NCI-H2196 (cell line): ENCODE measurements around the gene UBE3A.

Experiments
- DNase-seq: peaks from one replicate; lab custom pipeline; 2025; ENCODE audit not compliant: unreplicated experiment; lab: John Stamatoyannopoulos, UW

The UBE3A gene

GRCh38 chr15:25406846-25407245 is 32.0 kb downstream of the UBE3A start:
- no peak for DNase-seq

GRCh38 chr15:25406261-25406660 is 32.6 kb downstream of the UBE3A start:
- no peak for DNase-seq

GRCh38 chr15:25403771-25404170 is 35.1 kb downstream of the UBE3A start:
- no peak for DNase-seq

- no peak for DNase-seq
Measured at GRCh38 chr15:25402342-25402741, 36.5 kb downstream of the UBE3A start.

- DNase-seq, result no peak
Measured at GRCh38 chr15:25401501-25401900, 37.3 kb downstream of the UBE3A start.

GRCh38 chr15:25397100-25397499 is 41.7 kb downstream of the UBE3A start:
- no peak for DNase-seq

GRCh38 chr15:25394898-25395297 is 43.9 kb downstream of the UBE3A start:
- DNase-seq, result no peak

- DNase-seq, result no peak
Measured at GRCh38 chr15:25392806-25393205, 46.0 kb downstream of the UBE3A start.

- no peak for DNase-seq
Measured at GRCh38 chr15:25391971-25392721, 46.7 kb downstream of the UBE3A start.

GRCh38 chr15:25385986-25386385 is 52.8 kb downstream of the UBE3A start:
- no peak for DNase-seq

GRCh38 chr15:25381579-25381978 is 57.2 kb downstream of the UBE3A start:
- no peak for DNase-seq

- DNase-seq, result no peak
Measured at GRCh38 chr15:25378501-25378901, 60.3 kb downstream of the UBE3A start.

GRCh38 chr15:25375557-25375956 is 63.3 kb downstream of the UBE3A start:
- no peak for DNase-seq

- DNase-seq, result no peak
Measured at GRCh38 chr15:25374143-25374542, 64.7 kb downstream of the UBE3A start.

- no peak for DNase-seq
Measured at GRCh38 chr15:25372298-25372697, 66.5 kb downstream of the UBE3A start.

GRCh38 chr15:25368850-25369249 is 70.0 kb downstream of the UBE3A start:
- DNase-seq, result no peak

- no peak for DNase-seq
Measured at GRCh38 chr15:25366058-25366457, 72.8 kb downstream of the UBE3A start.

- no peak for DNase-seq
Measured at GRCh38 chr15:25362545-25362944, 76.3 kb downstream of the UBE3A start.

GRCh38 chr15:25347707-25348106 is 91.1 kb downstream of the UBE3A start:
- no peak for DNase-seq

- no peak for DNase-seq
Measured at GRCh38 chr15:25346371-25346770, 92.5 kb downstream of the UBE3A start.

GRCh38 chr15:25345943-25346342 is 92.9 kb downstream of the UBE3A start:
- peak; percentile 8 for DNase-seq

GRCh38 chr15:25342629-25343028 is 96.2 kb downstream of the UBE3A start:
- DNase-seq, result no peak

GRCh38 chr15:25339431-25339830 is 99.4 kb downstream of the UBE3A start:
- peak; percentile 0 for DNase-seq
